ENCODE measurements around the gene LSMEM2.
"Not testable (repeated sequence)": the region's sequence is repeated elsewhere in the genome, so short reads cannot be mapped to it uniquely, and the experiment has no call there.

DNA sequence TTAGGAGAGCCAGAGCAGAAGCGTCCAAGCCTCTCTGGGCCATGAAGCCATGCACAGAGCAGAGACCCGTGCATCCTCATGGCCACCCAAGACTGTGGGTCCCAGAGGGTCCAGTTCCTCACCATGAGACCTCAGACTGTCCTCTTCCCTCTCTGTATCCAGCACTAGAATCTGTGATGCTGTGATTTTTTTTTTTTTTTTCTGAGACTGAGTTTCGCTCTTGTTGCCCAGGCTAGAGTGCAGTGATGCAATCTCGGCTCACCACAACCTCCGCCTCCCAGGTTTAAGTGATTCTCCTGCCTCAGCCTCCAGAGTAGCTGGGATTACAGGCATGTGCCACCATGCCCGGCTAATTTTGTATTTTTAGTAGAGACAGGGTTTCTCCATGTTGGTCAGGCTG, 34.1 kb upstream of the LSMEM2 start:
- not testable (repeated sequence) for TF ChIP-seq POLR2A, EP300, CTCF, POLR2AphosphoS5 (IDR thresholded peaks at IDR 0.05)
